CD14-positive monocyte (primary cell): ENCODE data around the gene LRRC55. TPM values are rescaled to one million over a fixed set of nuclear protein-coding genes. Genes with fewer than 3 reads are reported as not detected.

Experiments used
- DNase-seq, 3 donors: peaks; one replicate each; pipeline ENCODE4 v3.0.0-alpha.2; 2011 to 2022
- H2AFZ ChIP-seq: 2 replicates; pipeline ENCODE4 v1.6.0; 2012; ENCODE audit warnings: mild to moderate bottlenecking, low read depth, low read length, inconsistent platforms; ENCODE audit not compliant: insufficient read depth, poor library complexity, severe bottlenecking
- H3K27ac ChIP-seq, 2 donors: 1 replicate in 1 of 2; 2 replicates in 1 of 2; pipeline ENCODE4 v1.5.1; 2012 to 2013; ENCODE audit warnings: low read length in 2 of 2, control low read depth in 1 of 2, inconsistent platforms in 1 of 2, low read depth in 1 of 2, mild to moderate bottlenecking in 1 of 2
- H3K27me3 ChIP-seq, 2 donors: one replicate each; pipeline versions ENCODE4 v1.6.0 to v1.6.1; 2011 to 2013; ENCODE audit warnings: low read length in 2 of 2; ENCODE audit not compliant: control insufficient read depth in 2 of 2, insufficient read depth in 2 of 2
- H3K36me3 ChIP-seq, 2 donors: replicated peaks in 1 of 2; 1 replicate in 1 of 2; 2 replicates in 1 of 2; pipeline versions ENCODE4 v1.5.1 to v1.6.1; 2012 to 2013; ENCODE audit warnings: low read length in 2 of 2, control low read depth in 1 of 2, inconsistent platforms in 1 of 2, mild to moderate bottlenecking in 1 of 2; ENCODE audit not compliant: insufficient read depth in 2 of 2, control insufficient read depth in 1 of 2
- H3K4me1 ChIP-seq, 2 donors: 1 replicate in 1 of 2; 2 replicates in 1 of 2; pipeline versions ENCODE4 v1.5.1 to v1.6.1; 2012 to 2013; ENCODE audit warnings: low read length in 2 of 2, control low read depth in 1 of 2, inconsistent platforms in 1 of 2, mild to moderate bottlenecking in 1 of 2, moderate library complexity in 1 of 2; ENCODE audit not compliant: insufficient read depth in 2 of 2, control insufficient read depth in 1 of 2
- H3K4me2 ChIP-seq: replicated peaks from 2 replicates; pipeline ENCODE3; 2012; ENCODE audit warnings: low read length, moderate library complexity, mild to moderate bottlenecking; ENCODE audit not compliant: poor library complexity, severe bottlenecking; ENCODE audit errors: extremely low read depth
- H3K4me3 ChIP-seq, 3 experiments: fragments of 200-600 bp in 1 of 3; sonication (generic) in 1 of 3; replicated peaks in 1 of 3; 1 replicate in 2 of 3; 2 replicates in 1 of 3; pipeline ENCODE4 v1.5.1; 2011 to 2013; ENCODE audit warnings: low read length in 3 of 3, mild to moderate bottlenecking in 3 of 3, control low read depth in 2 of 3, low read depth in 2 of 3, inconsistent platforms in 1 of 3, moderate library complexity in 1 of 3
- H3K79me2 ChIP-seq: 2 replicates; pipeline ENCODE4 v1.6.0; 2012; ENCODE audit warnings: mild to moderate bottlenecking, control low read depth, inconsistent platforms, low read length, moderate library complexity; ENCODE audit not compliant: insufficient read depth
- H3K9ac ChIP-seq: 2 replicates; pipeline ENCODE4 v1.6.0; 2017; ENCODE audit warnings: low read length, mild to moderate bottlenecking; ENCODE audit not compliant: insufficient read depth, poor library complexity, severe bottlenecking
- H3K9me3 ChIP-seq, 2 donors: replicated peaks in 1 of 2; 1 replicate in 1 of 2; 2 replicates in 1 of 2; pipeline versions ENCODE4 v1.5.1 to v1.6.1; 2012 to 2013; ENCODE audit warnings: low read length in 2 of 2, control low read depth in 1 of 2; ENCODE audit not compliant: control insufficient read depth in 1 of 2, insufficient read depth in 1 of 2
- H4K20me1 ChIP-seq: 2 replicates; pipeline ENCODE4 v1.6.0; 2012; ENCODE audit warnings: mild to moderate bottlenecking, low read length, control low read depth, moderate library complexity; ENCODE audit not compliant: insufficient read depth
- H3K27ac Mint-ChIP-seq, 7 donors: one replicate each; pipeline ENCODE4 v1.8.0; 2020; ENCODE audit warnings: mild to moderate bottlenecking in 7 of 7, mixed read lengths in 7 of 7, moderate library complexity in 6 of 7, inconsistent platforms in 2 of 7
- H3K27me3 Mint-ChIP-seq, 3 donors: one replicate each; pipeline ENCODE4 v1.8.0; 2021 to 2022; ENCODE audit warnings: low read depth in 3 of 3, mild to moderate bottlenecking in 3 of 3, mixed read lengths in 3 of 3, moderate library complexity in 3 of 3, inconsistent platforms in 1 of 3
- H3K36me3 Mint-ChIP-seq, 2 donors: one replicate each; pipeline ENCODE4 v1.8.0; 2020; ENCODE audit warnings: mixed read lengths in 2 of 2, inconsistent platforms in 1 of 2, mild to moderate bottlenecking in 1 of 2
- H3K4me1 Mint-ChIP-seq: one replicate; pipeline ENCODE4 v1.8.0; 2020; ENCODE audit warnings: mild to moderate bottlenecking, mixed read lengths
- H3K4me3 Mint-ChIP-seq, 2 donors: one replicate each; pipeline ENCODE4 v1.8.0; 2020; ENCODE audit warnings: mild to moderate bottlenecking in 2 of 2, mixed read lengths in 2 of 2, moderate library complexity in 1 of 2
- H3K9me3 Mint-ChIP-seq, 7 donors: one replicate each; pipeline ENCODE4 v1.8.0; 2020 to 2022; ENCODE audit warnings: mixed read lengths in 7 of 7, mild to moderate bottlenecking in 6 of 7, moderate library complexity in 6 of 7, inconsistent platforms in 2 of 7
- CTCF ChIP-seq: fragments of 200-600 bp; IDR thresholded peaks from one replicate; pipeline ENCODE4 v1.8.0; 2022; ENCODE audit warnings: antibody characterized with exemption, mild to moderate bottlenecking
- WGBS: methylation state at CpG from one replicate; pipeline ENCODE4 v1.1.5; 2013; ENCODE audit warnings: missing lambda C conversion rate; ENCODE audit not compliant: insufficient coverage; 5-methylcytosine and 5-hydroxymethylcytosine counted together
- intact Hi-C, 2 donors: fragments of 100-400 bp; cut with micrococcal nuclease; formaldehyde crosslinking; loops; one replicate each; pipeline versions ENCODE4 v1.15.0 to v1.15.1; 2023
- polyA plus RNA-seq, 3 donors: library from polyadenylated mRNA; depleted of rRNA in 1 of 3; unstranded in 2 of 3; stranded (reverse) in 1 of 3; fragments of 300-500 nt in 2 of 3; fragments of >200 nt in 1 of 3; fragmentation: Illumina TruSeq in 2 of 3; gene quantifications; 1 replicate in 2 of 3; 2 replicates in 1 of 3; pipeline ENCODE4 v1.2.3, GENCODE V29; 2012 to 2021

Gene LRRC55
- polyA plus RNA-seq, 3 donors: not detected

GRCh38 chr11:57203359-57203758, 21.6 kb downstream of the LRRC55 start:
- peaks cover 0 to 7% of the 10 kb centered on the region in 2 donors for H3K27me3 ChIP-seq
- no peaks in the 10 kb centered on the region for H4K20me1 ChIP-seq
- H3K4me3 ChIP-seq: no peak overlapping the region
- H3K27ac ChIP-seq: no peak overlapping the region
- WGBS: 83% methylated on average over 1 of the region's 3 CpGs
- H3K36me3 ChIP-seq: no peaks in the 10 kb centered on the region
- no peaks in the 10 kb centered on the region for H3K4me1 ChIP-seq
- intact Hi-C loops: no loop called here
- Mint-ChIP-seq H3K27ac (no peak overlapping the region), H3K36me3 (no peaks in the 10 kb centered on the region), H3K27me3 (peaks cover 22 to 35% (median 26%) of the 10 kb centered on the region in 3 donors), H3K4me1 (no peaks in the 10 kb centered on the region), H3K9me3 (no peaks in the 10 kb centered on the region), H3K4me3 (no peak overlapping the region)
- no peak for TF ChIP-seq CTCF
- H3K9me3 ChIP-seq: no peaks in the 10 kb centered on the region
- no peak overlapping the region for H2AFZ ChIP-seq
- DNase-seq: no peak
- no peaks in the 10 kb centered on the region for H3K79me2 ChIP-seq
- no peak overlapping the region for H3K9ac ChIP-seq
- no peak overlapping the region for H3K4me2 ChIP-seq

GRCh38 chr11:57203882-57204480, 22.2 kb downstream of the LRRC55 start:
- no peak overlapping the region for H3K27ac ChIP-seq
- no peaks in the 10 kb centered on the region for H3K9me3 ChIP-seq

More at GRCh38 chr11:57203882-57204480, 22.2 kb downstream of the LRRC55 start:
- H3K27me3 Mint-ChIP-seq: peaks cover 24 to 37% (median 31%) of the 10 kb centered on the region in 3 donors
- H3K4me1 ChIP-seq: no peaks in the 10 kb centered on the region
- no peak for DNase-seq
- no peaks in the 10 kb centered on the region for H3K36me3 Mint-ChIP-seq
- no peak overlapping the region for H3K4me3 Mint-ChIP-seq
- no peak overlapping the region for H3K4me3 ChIP-seq
- H3K4me1 Mint-ChIP-seq: no peaks in the 10 kb centered on the region
- no peaks in the 10 kb centered on the region for H4K20me1 ChIP-seq
- no peaks in the 10 kb centered on the region for H3K36me3 ChIP-seq
- H3K9ac ChIP-seq: no peak overlapping the region
- H3K27me3 ChIP-seq: peaks cover 0 to 7% of the 10 kb centered on the region in 2 donors
- no peak overlapping the region for H2AFZ ChIP-seq
- WGBS: 74% methylated on average over 3 of the region's 7 CpGs
- no peak overlapping the region for H3K4me2 ChIP-seq
- no peak overlapping the region for H3K27ac Mint-ChIP-seq
- intact Hi-C loops: no loop called here
- H3K79me2 ChIP-seq: no peaks in the 10 kb centered on the region
- no peak for TF ChIP-seq CTCF
- no peaks in the 10 kb centered on the region for H3K9me3 Mint-ChIP-seq
